HCT116 (cell line): Measurements from ENCODE around the gene VSNL1. TPM values are rescaled to one million over a fixed set of nuclear protein-coding genes. Genes with fewer than 3 reads are reported as not detected.
A peak's percentile ranks its signal among the peaks of the same experiment; 100 is the strongest.

Experiments
- ATAC-seq: fragments of 200-7000 bp; cut with Tn5 transposase; 2 replicates; pipeline ENCODE4 v1.9.1; 2020; ENCODE audit warnings: mild to moderate bottlenecking, moderate library complexity
- BruUV-seq: library from RNA; stranded (reverse); fragments of 400-500 nt; replicated peaks from 2 replicates; lab custom pipeline; 2021; lab: Mats Ljungman, UMichigan
- CTCF ChIA-PET: fragments of 300-600 bp; sonication (Branson Sonifier 250); formaldehyde crosslinking; loops from one replicate; lab custom pipeline; 2021; ENCODE audit warnings: antibody characterized with exemption; lab: Charles Lee
- POLR2A ChIA-PET: fragments of 300-600, 350-600 bp; sonication (Branson Sonifier 250); formaldehyde crosslinking; loops from one replicate; lab custom pipeline; 2021; ENCODE audit warnings: antibody characterized with exemption; lab: Charles Lee
- RAD21 ChIA-PET, 2 experiments: fragments of 300-600 bp; sonication (Branson Sonifier 250); formaldehyde crosslinking; loops; one replicate each; lab custom pipeline; 2023; ENCODE audit warnings: low total read pairs in 2 of 2; ENCODE audit not compliant: uncharacterized antibody in 2 of 2, unreplicated experiment in 2 of 2, low non-redundant PET in 1 of 2; lab: Charles Lee
- DNase-seq: peaks from one replicate; pipeline ENCODE4 v3.0.0-alpha.2; 2010; ENCODE audit warnings: low read depth, low spot score
- H2AFZ ChIP-seq: fragments of 200-600 bp; shearing (Covaris generic), sonication (generic); 2 replicates; pipeline ENCODE4 v1.6.1; 2017; ENCODE audit warnings: low read depth, mixed run types, mixed read lengths, antibody characterized with exemption, low read length; ENCODE audit not compliant: poor library complexity, severe bottlenecking
- H3K27ac ChIP-seq: 2 replicates; pipeline ENCODE4 v1.5.1; 2012; ENCODE audit warnings: low read depth, low read length
- H3K27me3 ChIP-seq: fragments of 200-600 bp; sonication (generic); 2 replicates; pipeline ENCODE4 v1.6.1; 2016; ENCODE audit warnings: mixed run types, low read length, mixed read lengths; ENCODE audit not compliant: insufficient read depth
- H3K36me3 ChIP-seq, 2 experiments: fragments of 200-500 bp in 1 of 2; fragments of 200-600 bp in 1 of 2; sonication (Bioruptor generic) in 1 of 2; sonication (generic) in 1 of 2; 2 replicates each; pipeline versions ENCODE4 v1.5.1 to v1.6.1; 2014 to 2016; ENCODE audit warnings: low read length in 2 of 2, inconsistent platforms in 1 of 2, mixed read lengths in 1 of 2, mixed run types in 1 of 2; ENCODE audit not compliant: insufficient read depth in 2 of 2, control insufficient read depth in 1 of 2
- H3K4me1 ChIP-seq, 2 experiments: fragments of 200-600 bp in 1 of 2; sonication (generic) in 1 of 2; 2 replicates each; pipeline versions ENCODE4 v1.5.1 to v1.6.1; 2012 to 2017; ENCODE audit warnings: low read length in 2 of 2, inconsistent platforms in 1 of 2, mild to moderate bottlenecking in 1 of 2, mixed read lengths in 1 of 2, mixed run types in 1 of 2, moderate library complexity in 1 of 2; ENCODE audit not compliant: insufficient read depth in 2 of 2, control insufficient read depth in 1 of 2
- H3K4me2 ChIP-seq: fragments of 200-600 bp; sonication (generic); 2 replicates; pipeline ENCODE4 v1.6.1; 2017; ENCODE audit warnings: mixed run types, low read length, mixed read lengths
- H3K4me3 ChIP-seq, 2 experiments: fragments of 200-600 bp in 1 of 2; sonication (generic) in 1 of 2; replicated peaks in 1 of 2; 2 replicates each; pipeline ENCODE4 v1.5.1; 2011 to 2016; ENCODE audit warnings: low read length in 2 of 2, control low read depth in 1 of 2, low read depth in 1 of 2, mild to moderate bottlenecking in 1 of 2, mixed read lengths in 1 of 2, mixed run types in 1 of 2
- H3K79me2 ChIP-seq: fragments of 200-600 bp; sonication (generic); 2 replicates; pipeline ENCODE4 v1.6.1; 2017; ENCODE audit warnings: mild to moderate bottlenecking, mixed run types, low read length, moderate library complexity, mixed read lengths; ENCODE audit not compliant: insufficient read depth
- H3K9ac ChIP-seq: fragments of 200-600 bp; sonication (generic); 2 replicates; pipeline ENCODE4 v1.6.1; 2016; ENCODE audit warnings: low read length, mixed read lengths
- H3K9me2 ChIP-seq: fragments of 200-600 bp; sonication (generic), shearing (Covaris generic); 2 replicates; pipeline ENCODE4 v1.6.1; 2017; ENCODE audit warnings: mixed run types, mild to moderate bottlenecking, moderate library complexity; ENCODE audit not compliant: insufficient read depth
- H3K9me3 ChIP-seq, 2 experiments: fragments of 200-500 bp in 1 of 2; fragments of 200-600 bp in 1 of 2; sonication (Bioruptor generic) in 1 of 2; sonication (generic) in 1 of 2; 2 replicates each; pipeline ENCODE4 v1.6.1; 2014 to 2017; ENCODE audit warnings: low read length in 2 of 2, mixed read lengths in 2 of 2, inconsistent platforms in 1 of 2, low read depth in 1 of 2, mild to moderate bottlenecking in 1 of 2, mixed run types in 1 of 2, moderate library complexity in 1 of 2; ENCODE audit not compliant: control insufficient read depth in 1 of 2, insufficient read depth in 1 of 2
- H4K20me1 ChIP-seq: fragments of 200-600 bp; sonication (generic), shearing (Covaris generic); 2 replicates; pipeline ENCODE4 v1.6.1; 2017; ENCODE audit warnings: mixed run types, mild to moderate bottlenecking, moderate library complexity; ENCODE audit not compliant: insufficient read depth
- CBX3 ChIP-seq: IDR thresholded peaks from 2 replicates; pipeline ENCODE4 v1.6.1; 2012; ENCODE audit warnings: low read depth
- FOSL1 ChIP-seq: IDR thresholded peaks from 2 replicates; pipeline ENCODE4 v1.6.1; 2012; ENCODE audit warnings: low read depth
- JUND ChIP-seq: IDR thresholded peaks from 2 replicates; pipeline ENCODE4 v1.6.1; 2012
- MAX ChIP-seq: IDR thresholded peaks from 2 replicates; pipeline ENCODE4 v1.6.1; 2012
- SIN3A ChIP-seq: IDR thresholded peaks from 2 replicates; pipeline ENCODE4 v1.6.1; 2012; ENCODE audit warnings: low read depth
- ZBTB33 ChIP-seq: IDR thresholded peaks from 2 replicates; pipeline ENCODE4 v1.6.1; 2011; ENCODE audit warnings: mild to moderate bottlenecking, low read length, moderate library complexity; ENCODE audit not compliant: insufficient replicate concordance; ENCODE audit errors: extremely low read depth
- ZNF274 ChIP-seq: fragments of 200-500 bp; sonication (Bioruptor generic); IDR thresholded peaks from 2 replicates; pipeline ENCODE4 v1.6.1; 2014; ENCODE audit warnings: mild to moderate bottlenecking, low read depth, low read length, inconsistent platforms
- intact Hi-C: fragments of 100-400 bp; cut with micrococcal nuclease; formaldehyde crosslinking; loops from 2 replicates; pipeline ENCODE4 v1.10.0; 2022
- total RNA-seq: library from RNA; stranded (reverse); gene quantifications from one replicate; pipeline ENCODE4 v1.2.1, GENCODE V29; 2021; ENCODE audit not compliant: unreplicated experiment

VSNL1 gene
- total RNA-seq, 1 experiment from 2014 or later = 4.6 TPM

GRCh38 chr2:17621781-17622180, 81.3 kb downstream of the VSNL1 start:
- peak; percentile 48 for ATAC-seq

GRCh38 chr2:17625446-17625845, 85.0 kb downstream of the VSNL1 start:
- H3K4me3 ChIP-seq = no peak overlapping the region
- ChIA-PET CTCF (no interaction called here), POLR2A (interaction anchor here (0.6 to 0.7 kb wide), 2 partner anchors 36 to 39 kb away, joined by 3 to 5 read pairs; no protein-coding TSS in a partner anchor), RAD21 (no interaction called here)
- no peaks in the 10 kb centered on the region for H3K9me2 ChIP-seq
- no peak for DNase-seq
- no peak overlapping the region for H3K4me2 ChIP-seq
- no peak overlapping the region for H3K9ac ChIP-seq
- H3K36me3 ChIP-seq = no peaks in the 10 kb centered on the region
- no peaks in the 10 kb centered on the region for H3K79me2 ChIP-seq
- no peak for ATAC-seq
- H3K27me3 ChIP-seq = no peaks in the 10 kb centered on the region
- intact Hi-C loops = no loop called here
- H4K20me1 ChIP-seq = no peaks in the 10 kb centered on the region
- no TSS peak for BruUV-seq
- H3K4me1 ChIP-seq = peaks cover 0 to 33% of the 10 kb centered on the region in 2 experiments; a peak in 2 of 4 replicates
- no peak overlapping the region for H3K27ac ChIP-seq
- H3K9me3 ChIP-seq = peaks cover 0 to 10% of the 10 kb centered on the region in 2 experiments; a peak in 1 of 4 replicates
- TF ChIP-seq FOSL1 = no peak
- TF ChIP-seq CBX3 = no peak
- TF ChIP-seq ZBTB33 = no peak
- no peak for TF ChIP-seq SIN3A
- no peak for TF ChIP-seq MAX
- no peak overlapping the region for H2AFZ ChIP-seq

More at GRCh38 chr2:17621781-17622180, 81.3 kb downstream of the VSNL1 start:
- TF ChIP-seq MAX (peak; percentile 42; the same call in 1 of the 2 replicates), ZNF274 (no peak), JUND (no peak), FOSL1 (peak; percentile 57)
- H3K4me2 ChIP-seq = peak overlapping the region; percentile 39
- BruUV-seq = no TSS peak
- H3K79me2 ChIP-seq = no peaks in the 10 kb centered on the region
- H3K9ac ChIP-seq = no peak overlapping the region
- H2AFZ ChIP-seq = no peak overlapping the region
- H3K36me3 ChIP-seq = no peaks in the 10 kb centered on the region
- ChIA-PET CTCF (no interaction called here), POLR2A (interaction anchor here (0.7 to 1.5 kb wide), 2 partner anchors 14 to 82 kb away, joined by 3 to 4 read pairs; partner anchors contain the start of gene VSNL1), RAD21 (interaction anchor here in 1 of 2 experiments (0.7 kb wide), 1 partner anchor 19 kb away, joined by 3 read pairs; no protein-coding TSS in a partner anchor)
- H3K4me3 ChIP-seq = no peak overlapping the region
- no peak for DNase-seq
- no peaks in the 10 kb centered on the region for H3K27me3 ChIP-seq
- intact Hi-C loops = no loop called here
- H3K9me2 ChIP-seq = no peaks in the 10 kb centered on the region
- no peaks in the 10 kb centered on the region for H3K9me3 ChIP-seq
- no peaks in the 10 kb centered on the region for H4K20me1 ChIP-seq
- H3K4me1 ChIP-seq = peaks cover 0 to 37% of the 10 kb centered on the region in 2 experiments; a peak in 2 of 4 replicates
- H3K27ac ChIP-seq = no peak overlapping the region
